GM12878 (cell line): ENCODE results near the gene STPG4. TPM values are rescaled to one million over a fixed set of nuclear protein-coding genes. Genes with fewer than 3 reads are reported as not detected.

Experiments used
- ATAC-seq: fragments of 200-7000 bp; cut with Tn5 transposase; 3 replicates; pipeline ENCODE4 v1.9.1; 2020; ENCODE audit warnings: mild to moderate bottlenecking, moderate library complexity
- BruUV-seq: library from RNA; stranded (reverse); fragments of 400-500 nt; replicated peaks from 2 replicates; lab custom pipeline; 2021; lab: Mats Ljungman, UMichigan
- CTCF ChIA-PET: fragments of 300-600 bp; sonication (Branson Sonifier 250); formaldehyde crosslinking; extraction: SDS; loops from one replicate; lab custom pipeline; 2021; ENCODE audit warnings: inconsistent platforms; lab: Yijun Ruan, JAX
- POLR2A ChIA-PET: fragments of 350-600 bp; formaldehyde crosslinking; extraction: SDS; loops from one replicate; lab custom pipeline; 2021; ENCODE audit warnings: inconsistent platforms; lab: Charles Lee
- RAD21 ChIA-PET: fragments of 300-600 bp; sonication (Branson Sonifier 250); formaldehyde crosslinking; loops from one replicate; lab custom pipeline; 2023; ENCODE audit warnings: antibody characterized with exemption; ENCODE audit not compliant: unreplicated experiment; lab: Charles Lee
- SMC1A ChIA-PET: fragments of 300-600 bp; sonication (Branson Sonifier 250); formaldehyde crosslinking; loops from one replicate; lab custom pipeline; 2023; ENCODE audit not compliant: unreplicated experiment, uncharacterized antibody; lab: Charles Lee
- DNase-seq: peaks from one replicate; pipeline ENCODE4 v3.0.0-alpha.2; 2011; ENCODE audit warnings: low read depth, low spot score
- FAIRE-seq: peaks from 3 replicates; lab custom pipeline; 2011; peaks lifted over from hg19 to GRCh38; lab: Jason Lieb, UNC
- H2AFZ ChIP-seq: 2 replicates; pipeline ENCODE4 v1.6.0; 2011; ENCODE audit warnings: low read depth, low read length, control low read depth; ENCODE audit not compliant: control insufficient read depth
- H3K27ac ChIP-seq: 2 replicates; pipeline ENCODE4 v1.5.1; 2011; ENCODE audit warnings: control low read depth; ENCODE audit not compliant: control insufficient read depth, insufficient read depth
- H3K27me3 ChIP-seq, 2 experiments: replicated peaks in 1 of 2; 2 replicates each; pipeline versions ENCODE4 v1.6.0 to v1.6.1; 2011; ENCODE audit warnings: low read length in 1 of 2; ENCODE audit not compliant: control insufficient read depth in 2 of 2, insufficient read depth in 2 of 2
- H3K36me3 ChIP-seq, 2 experiments: 2 replicates each; pipeline ENCODE4 v1.5.1; 2011; ENCODE audit warnings: low read length in 1 of 2; ENCODE audit not compliant: control insufficient read depth in 2 of 2, insufficient read depth in 2 of 2
- H3K4me1 ChIP-seq: 2 replicates; pipeline ENCODE4 v1.6.1; 2011; ENCODE audit warnings: mild to moderate bottlenecking, low read length, moderate library complexity, mixed read lengths; ENCODE audit not compliant: control insufficient read depth, insufficient read depth
- H3K4me2 ChIP-seq: 2 replicates; pipeline ENCODE4 v1.6.0; 2011; ENCODE audit warnings: control low read depth; ENCODE audit not compliant: control insufficient read depth, insufficient read depth
- H3K4me3 ChIP-seq: fragments of 200-600 bp; sonication (generic); 2 replicates; pipeline ENCODE4 v1.5.1; 2016
- H3K79me2 ChIP-seq: 2 replicates; pipeline ENCODE4 v1.6.0; 2011; ENCODE audit warnings: low read length; ENCODE audit not compliant: control insufficient read depth, insufficient read depth
- H3K9ac ChIP-seq: 2 replicates; pipeline ENCODE4 v1.8.0; 2011; ENCODE audit warnings: low read length, control low read depth, mixed read lengths; ENCODE audit not compliant: control insufficient read depth, insufficient read depth
- H3K9me3 ChIP-seq: replicated peaks from 3 replicates; pipeline ENCODE4 v1.5.1; 2011; ENCODE audit warnings: mild to moderate bottlenecking, low read length; ENCODE audit not compliant: control insufficient read depth, insufficient read depth
- H4K20me1 ChIP-seq: 2 replicates; pipeline ENCODE4 v1.6.0; 2011; ENCODE audit not compliant: control insufficient read depth, insufficient read depth
- ATF7 ChIP-seq: fragments of 450-650 bp; IDR thresholded peaks from 2 replicates; pipeline ENCODE4 v1.6.1; 2016; ENCODE audit warnings: low read depth, mild to moderate bottlenecking
- CBX3 ChIP-seq: fragments of 200-600 bp; sonication (generic); IDR thresholded peaks from 2 replicates; pipeline ENCODE4 v1.6.1; 2016; ENCODE audit warnings: low read depth, borderline replicate concordance
- IRF3 ChIP-seq: fragments of 450-650 bp; IDR thresholded peaks from 2 replicates; pipeline ENCODE4 v1.6.1; 2014; ENCODE audit warnings: mild to moderate bottlenecking
- IRF5 ChIP-seq: fragments of 450-650 bp; IDR thresholded peaks from 2 replicates; pipeline ENCODE4 v1.6.1; 2017; ENCODE audit warnings: borderline replicate concordance
- NBN ChIP-seq: fragments of 450-650 bp; IDR thresholded peaks from 2 replicates; pipeline ENCODE4 v1.6.1; 2016
- PAX5 ChIP-seq: IDR thresholded peaks from 2 replicates; pipeline ENCODE4 v1.6.1; 2011; ENCODE audit warnings: low read depth, low read length, borderline replicate concordance
- PBX3 ChIP-seq: IDR thresholded peaks from 2 replicates; pipeline ENCODE4 v1.6.1; 2011; ENCODE audit warnings: mild to moderate bottlenecking, low read depth, low read length, moderate library complexity; ENCODE audit not compliant: insufficient replicate concordance
- TCF3 ChIP-seq: IDR thresholded peaks from 2 replicates; pipeline ENCODE4 v1.6.1; 2012; ENCODE audit warnings: low read depth, mild to moderate bottlenecking, low read length, borderline replicate concordance; ENCODE audit not compliant: insufficient read depth
- ZZZ3 ChIP-seq: IDR thresholded peaks from 2 replicates; pipeline ENCODE4 v1.6.1; 2011; ENCODE audit warnings: low read depth; ENCODE audit not compliant: control insufficient read depth, insufficient read length
- WGBS: methylation state at CpG from one replicate; pipeline ENCODE4 v1.1.6; 2016; ENCODE audit warnings: low lambda C conversion rate; ENCODE audit not compliant: insufficient replicate concordance, insufficient coverage; ENCODE audit errors: missing lambda C conversion rate; 5-methylcytosine and 5-hydroxymethylcytosine counted together
- in situ Hi-C: fragments of 300-500 bp; cut with MboI; formaldehyde crosslinking; loops from 9 replicates; pipeline ENCODE4 v1.14.3; 2018; ENCODE audit warnings: mixed read lengths
- intact Hi-C: fragments of 100-400 bp; cut with micrococcal nuclease; formaldehyde crosslinking; loops from one replicate; pipeline ENCODE4 v1.14.2; 2022; ENCODE audit not compliant: unreplicated experiment
- polyA plus RNA-seq, 11 experiments: library from polyadenylated mRNA; depleted of rRNA in 4 of 11; unstranded in 6 of 11; stranded (reverse) in 5 of 11; fragments of >200 nt; fragmentation: Nextera tagmentation in 4 of 11; fragmentation: Illumina TruSeq in 1 of 11; extraction: Ambion mirVana in 4 of 11; extraction: Trizol in 1 of 11; gene quantifications; 1 replicate in 1 of 11; 2 replicates in 10 of 11; pipeline versions ENCODE4 v1.2.1 to v1.2.3, GENCODE V29; 2011 to 2016; ENCODE audit warnings: inconsistent platforms in 2 of 11, missing spikeins in 2 of 11, low read depth in 1 of 11
- total RNA-seq, 4 experiments: library from RNA; depleted of rRNA in 3 of 4; stranded (reverse); fragments of >200 nt in 3 of 4; fragmentation: Illumina TruSeq in 1 of 4; extraction: Trizol in 1 of 4; gene quantifications; 2 replicates each; pipeline versions ENCODE4 v1.2.1 to v1.2.3, GENCODE V29; 2013 to 2021

The STPG4 gene
- total and polyA plus RNA-seq, 10 of the 15 experiments (the other 5 are each of a cell fraction or from before 2014, with no cell fraction given): 0.10 to 0.29 (median 0.19) TPM; not detected in 3

GRCh38 chr2:47167149-47167548 lies 12.0 kb upstream of the STPG4 start:
- H2AFZ ChIP-seq: no peak overlapping the region
- H3K36me3 ChIP-seq: peaks cover 0 to 29% of the 10 kb centered on the region in 2 experiments; a peak in 3 of 4 replicates
- peaks cover 80% of the 10 kb centered on the region for H3K79me2 ChIP-seq
- no TSS peak for BruUV-seq
- no peaks in the 10 kb centered on the region for H3K9me3 ChIP-seq
- peak overlapping the region; percentile 32; the same call in 1 of the 2 replicates for H3K4me2 ChIP-seq
- no peak overlapping the region for H3K27ac ChIP-seq
- H3K4me3 ChIP-seq: no peak overlapping the region
- RAD21 ChIA-PET: no interaction called here
- ATAC-seq (no peak), FAIRE-seq (no peak), DNase-seq (no peak)
- intact Hi-C loops: no loop called here
- WGBS: 81% methylated on average over 5 of the region's 5 CpGs
- POLR2A ChIA-PET: interaction anchor here (0.7 to 1.3 kb wide), 2 partner anchors 11 to 144 kb away, joined by 3 to 9 read pairs; no protein-coding TSS in a partner anchor
- peaks cover 9% of the 10 kb centered on the region; the same call in 1 of the 2 replicates for H4K20me1 ChIP-seq
- in situ Hi-C loops: no loop called here
- H3K27me3 ChIP-seq: no peaks in the 10 kb centered on the region
- no peak for TF ChIP-seq IRF5
- TF ChIP-seq ATF7: peak; percentile 45; the same call in 1 of the 2 replicates
- no peak for TF ChIP-seq ZZZ3
- H3K4me1 ChIP-seq: no peaks in the 10 kb centered on the region
- CTCF ChIA-PET: no interaction called here
- H3K9ac ChIP-seq: no peak overlapping the region
- SMC1A ChIA-PET: interaction anchor here (0.7 kb wide), 1 partner anchor 134 kb away, joined by 3 read pairs; no protein-coding TSS in a partner anchor

GRCh38 chr2:47165001-47165555 lies 10.0 kb upstream of the STPG4 start:
- Histone ChIP-seq H3K36me3 (peaks cover 0 to 35% of the 10 kb centered on the region in 2 experiments), H4K20me1 (peaks cover 6% of the 10 kb centered on the region; the same call in 1 of the 2 replicates), H3K4me3 (no peak overlapping the region), H3K27ac (no peak overlapping the region), H3K9ac (no peak overlapping the region), H3K9me3 (no peaks in the 10 kb centered on the region), H3K27me3 (no peaks in the 10 kb centered on the region), H3K4me1 (no peaks in the 10 kb centered on the region), H3K79me2 (peaks cover 60% of the 10 kb centered on the region), H2AFZ (no peak overlapping the region), H3K4me2 (peak overlapping the region; percentile 44)
- intact Hi-C loops (no loop called here), in situ Hi-C loops (no loop called here)
- no peak for DNase-seq
- ChIA-PET RAD21 (interaction anchor here (0.6 to 2.4 kb wide), 4 partner anchors 8 to 72 kb away, joined by 3 to 12 read pairs (median 4); partner anchors contain the start of gene STPG4), POLR2A (interaction anchor here (0.9 to 2.9 kb wide), 3 partner anchors 8 to 145 kb away, joined by 3 to 11 read pairs (median 4); partner anchors contain the start of gene STPG4), SMC1A (interaction anchor here (0.6 to 1.9 kb wide), 11 partner anchors 9 to 246 kb away, joined by 3 to 7 read pairs (median 3); partner anchors contain the start of gene STPG4), CTCF (interaction anchor here (1.1 to 1.2 kb wide), 3 partner anchors 9 to 158 kb away, joined by 3 read pairs; no protein-coding TSS in a partner anchor)
- TF ChIP-seq IRF3: no peak
- no peak for TF ChIP-seq PBX3
- TF ChIP-seq TCF3: no peak
- no peak for TF ChIP-seq PAX5
- no peak for TF ChIP-seq NBN
- TF ChIP-seq CBX3: no peak
- peak; percentile 64 for FAIRE-seq
- ATAC-seq: peak; percentile 25; the same call in 2 of the 3 replicates
- no TSS peak for BruUV-seq
